Adipose tissue (tissue), 3 donors: ENCODE measurements around the gene TNN. TPM values are rescaled to one million over a fixed set of nuclear protein-coding genes. Genes with fewer than 3 reads are reported as not detected.
"Not testable (repeated sequence)": the region's sequence is repeated elsewhere in the genome, so short reads cannot be mapped to it uniquely, and the experiment has no call there.

ENCODE experiments used
- H3K27ac ChIP-seq: one replicate; pipeline ENCODE4 v1.5.1; 2013; ENCODE audit warnings: low read depth, low read length
- WGBS, 3 donors: extraction: QIAGEN DNeasy Blood & Tissue Kit; methylation state at CpG; one replicate each; pipeline ENCODE4 v1.1.7; 2013; 5-methylcytosine and 5-hydroxymethylcytosine counted together
- polyA plus RNA-seq, 3 donors: library from polyadenylated mRNA; stranded (reverse); fragments of 200-250 nt; gene quantifications; one replicate each; pipeline ENCODE4 v1.2.3, GENCODE V29; 2013
- donor health status: healthy with polysubstance abuse.
- donor health status: Bipolar disorder and iron deficiency.
- donor health status: healthy.

The TNN gene
- polyA plus RNA-seq, 3 donors = 0.10 to 0.67 (median 0.62) TPM

DNA sequence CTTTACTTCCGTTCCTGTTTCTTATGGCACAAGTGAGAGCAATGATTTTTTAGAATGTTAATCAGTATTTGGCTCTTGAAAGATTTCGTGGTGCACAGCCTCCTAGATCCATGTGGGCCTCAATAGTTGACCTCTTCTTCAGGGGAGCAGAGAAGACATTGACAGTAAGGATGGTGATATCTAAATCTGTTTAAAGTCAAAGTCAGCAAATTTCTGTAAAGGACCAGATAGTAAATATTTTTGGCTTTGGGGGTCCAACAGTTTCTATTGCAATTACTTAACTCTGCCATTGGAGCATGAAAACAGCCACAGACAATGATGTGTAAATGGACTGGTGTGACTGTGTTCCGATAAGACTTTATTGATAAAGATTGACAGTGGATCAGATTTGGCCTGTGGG, 27.4 kb downstream of the TNN start:
- 84 to 92% (median 90%) methylated on average over 3 of the region's 3 CpGs for WGBS, 3 donors
- no peak overlapping the region for H3K27ac ChIP-seq

DNA sequence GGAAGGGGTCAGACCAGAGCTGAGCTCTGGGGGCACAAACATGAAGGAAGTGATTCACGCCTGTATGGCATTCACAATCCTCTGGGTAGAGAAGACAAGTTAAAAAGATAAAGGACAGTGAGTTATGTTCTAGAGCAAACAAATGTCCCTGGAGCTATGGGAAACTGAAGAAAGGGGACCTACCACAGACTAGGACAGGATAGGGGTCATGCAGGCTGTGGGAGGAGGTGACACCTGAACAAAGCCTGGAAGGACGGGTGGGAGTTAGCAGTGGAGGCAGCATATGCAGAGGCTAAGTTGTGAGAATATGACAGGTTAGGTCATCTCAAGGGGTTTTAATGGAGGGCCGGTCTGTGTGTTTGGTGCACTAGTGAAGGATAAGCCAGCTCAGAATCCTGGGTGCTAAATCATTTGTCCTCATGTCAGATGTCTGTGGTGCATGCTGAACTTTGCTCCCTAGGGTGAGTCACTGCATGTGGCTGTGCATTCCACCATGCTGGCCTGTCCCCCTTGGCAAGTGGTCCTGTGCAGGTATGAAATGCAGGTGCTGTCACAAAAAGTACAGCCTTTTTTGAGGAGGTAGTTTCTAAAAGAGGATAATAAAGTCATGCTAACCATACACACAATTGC, 28.5 kb downstream of the TNN start:
- 82 to 91% (median 86%) methylated on average over 3 of the region's 3 CpGs for WGBS, 3 donors
- H3K27ac ChIP-seq = no peak overlapping the region

- H3K27ac ChIP-seq = no peak overlapping the region
- WGBS, 3 donors = 87 to 93% (median 91%) methylated on average over 9 of the region's 9 CpGs
Observed at GRCh38 chr1:175097361-175097760, 29.7 kb downstream of the TNN start.

- WGBS, 3 donors = 71 to 91% (median 84%) methylated on average over 2 of the region's 2 CpGs
- no peak overlapping the region for H3K27ac ChIP-seq
Observed at GRCh38 chr1:175099916-175100315, 32.3 kb downstream of the TNN start.

DNA sequence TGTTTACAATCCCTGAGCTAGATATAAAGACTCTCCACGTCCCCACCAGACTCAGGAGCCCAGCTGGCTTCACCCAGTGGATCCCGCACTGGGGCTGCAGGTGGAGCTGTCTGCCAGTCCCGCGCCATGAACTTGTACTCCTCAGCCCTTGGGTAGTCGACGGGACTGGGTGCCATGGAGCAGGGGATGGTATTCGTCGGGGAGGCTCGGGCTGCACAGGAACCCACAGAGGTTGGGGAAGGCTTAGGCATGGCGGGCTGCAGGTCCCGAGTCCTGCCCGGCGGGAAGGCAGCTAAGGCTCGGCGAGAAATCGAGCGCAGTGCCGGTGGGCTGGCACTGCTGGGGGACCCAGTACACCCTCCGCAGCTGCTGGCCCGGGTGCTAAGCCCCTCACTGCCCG, 34.5 kb downstream of the TNN start:
- 95 to 99% (median 99%) methylated on average over 16 to 18 of the region's 21 CpGs for WGBS, 3 donors
- H3K27ac ChIP-seq = not testable (repeated sequence)

DNA sequence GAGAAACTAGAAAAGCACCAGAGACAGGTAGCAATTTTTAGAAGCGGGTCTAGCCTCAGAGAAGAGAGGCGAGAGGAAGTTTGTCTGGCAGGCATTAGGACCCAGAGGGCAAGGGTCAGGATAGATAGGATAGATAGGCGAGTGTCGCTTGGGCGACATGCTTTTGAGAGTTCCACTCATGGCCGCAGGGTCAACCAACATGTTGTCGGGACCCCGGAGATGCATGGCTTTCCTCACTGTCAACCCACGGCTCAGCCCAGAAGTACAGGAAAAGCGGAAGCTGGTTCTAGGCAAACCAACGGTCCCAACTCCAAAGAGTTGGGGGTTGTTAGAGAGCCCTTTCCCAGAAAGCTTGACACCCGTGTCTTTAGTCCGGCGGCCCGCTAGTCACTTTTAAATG, 38.9 kb downstream of the TNN start:
- WGBS, 3 donors = 87 to 91% (median 91%) methylated on average over 15 of the region's 15 CpGs

DNA sequence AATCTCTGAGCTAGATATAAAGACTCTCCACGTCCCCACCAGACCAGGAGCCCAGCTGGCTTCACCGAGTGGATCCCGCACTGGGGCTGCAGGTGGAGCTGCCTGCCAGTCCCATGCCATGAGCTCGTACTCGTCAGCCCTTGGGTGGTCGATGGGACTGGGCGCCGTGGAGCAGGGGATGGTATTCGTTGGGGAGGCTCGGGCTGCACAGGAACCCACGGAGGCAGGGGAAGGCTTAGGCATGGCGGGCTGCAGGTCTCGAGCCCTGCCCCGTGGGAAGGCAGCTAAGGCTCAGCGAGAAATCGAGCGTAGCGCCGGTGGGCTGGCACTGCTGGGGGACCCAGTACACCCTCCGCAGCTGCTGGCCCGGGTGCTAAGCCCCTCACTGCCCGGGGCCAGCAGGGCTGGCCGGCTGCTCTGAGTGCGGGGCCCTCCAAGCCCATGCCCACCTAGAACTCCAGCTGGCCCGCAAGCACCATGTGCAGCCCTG, 40.7 kb downstream of the TNN start:
- 90 to 94% (median 94%) methylated on average over 15 to 22 of the region's 25 CpGs for WGBS, 3 donors
- H3K27ac ChIP-seq = not testable (repeated sequence)

More for the DNA sequence above, 38.9 kb downstream of the TNN start:
- H3K27ac ChIP-seq = not testable (repeated sequence)

- WGBS, 3 donors = 57 to 71% (median 69%) methylated on average over 2 of the region's 2 CpGs
- no peak overlapping the region for H3K27ac ChIP-seq
Observed at GRCh38 chr1:175114996-175115395, 47.4 kb downstream of the TNN start.

DNA sequence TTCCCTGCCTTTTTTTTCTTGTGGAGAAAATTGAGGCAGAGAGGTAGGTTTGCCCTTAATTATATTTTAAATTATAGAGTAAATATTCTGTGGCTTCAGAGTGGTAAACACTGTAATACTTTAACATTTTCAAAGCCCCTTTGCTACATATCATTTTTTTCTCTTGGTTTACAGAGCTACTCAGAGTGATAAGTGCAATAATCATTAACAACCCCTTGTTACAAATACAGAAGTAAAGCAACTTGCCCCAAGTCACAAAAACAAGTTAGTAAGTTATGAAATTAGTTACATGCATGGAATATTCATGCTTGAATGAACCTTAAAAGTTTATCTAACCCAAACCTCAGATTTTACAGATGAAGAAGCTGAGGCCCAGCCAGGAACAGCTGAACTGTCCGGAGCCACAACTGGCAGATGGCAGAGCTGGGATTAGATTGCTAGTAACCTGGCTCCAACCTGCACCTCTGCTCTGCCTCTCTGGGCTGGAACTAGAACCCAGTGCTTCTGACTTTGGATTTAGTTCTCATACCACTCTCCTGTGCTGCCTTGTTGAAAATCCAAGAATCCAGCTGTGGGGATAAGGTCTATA, 48.7 kb downstream of the TNN start:
- 63 to 97% (median 88%) methylated on average over 1 of the region's 1 CpG for WGBS, 3 donors

GRCh38 chr1:175116903-175117302, 49.3 kb downstream of the TNN start:
- WGBS, 3 donors = 78 to 81% (median 79%) methylated on average over 11 of the region's 11 CpGs
- H3K27ac ChIP-seq = no peak overlapping the region

More for the DNA sequence above, 48.7 kb downstream of the TNN start:
- no peak overlapping the region for H3K27ac ChIP-seq

- WGBS, 3 donors = 79 to 89% (median 87%) methylated on average over 13 of the region's 13 CpGs
- no peak overlapping the region for H3K27ac ChIP-seq
Observed at GRCh38 chr1:175118375-175119367, 51.0 kb downstream of the TNN start.

GRCh38 chr1:175120511-175120910, 52.9 kb downstream of the TNN start:
- 89 to 95% (median 95%) methylated on average over 1 of the region's 1 CpG for WGBS, 3 donors

GRCh38 chr1:175124861-175125260, 57.2 kb downstream of the TNN start:
- H3K27ac ChIP-seq = no peak overlapping the region
- 11 to 76% (median 19%) methylated on average over 1 of the region's 1 CpG for WGBS, 3 donors

More at GRCh38 chr1:175120511-175120910, 52.9 kb downstream of the TNN start:
- no peak overlapping the region for H3K27ac ChIP-seq

- 51 to 70% (median 60%) methylated on average over 4 of the region's 4 CpGs for WGBS, 3 donors
- H3K27ac ChIP-seq = no peak overlapping the region
Observed at GRCh38 chr1:175126347-175126746, 58.7 kb downstream of the TNN start.

GRCh38 chr1:175127565-175127964, 59.9 kb downstream of the TNN start:
- no peak overlapping the region for H3K27ac ChIP-seq
- WGBS, 3 donors = 79 to 92% (median 82%) methylated on average over 6 of the region's 6 CpGs

DNA sequence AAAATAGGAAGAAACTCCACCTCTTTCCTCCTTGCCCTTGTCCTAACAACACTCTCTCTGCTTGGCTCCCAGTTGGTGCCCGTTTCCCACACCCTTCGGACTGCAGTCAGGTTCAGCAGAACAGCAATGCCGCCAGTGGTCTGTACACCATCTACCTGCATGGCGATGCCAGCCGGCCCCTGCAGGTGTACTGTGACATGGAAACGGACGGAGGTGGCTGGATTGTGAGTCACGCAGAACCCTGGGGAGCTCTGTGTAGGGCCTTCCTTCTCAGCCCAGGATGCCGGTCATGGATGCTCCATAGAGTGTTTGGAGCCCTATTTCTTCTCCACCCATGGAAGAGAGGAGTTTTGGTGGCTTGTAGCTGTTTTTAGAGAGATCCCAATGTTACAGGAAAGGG, 60.9 kb downstream of the TNN start:
- WGBS, 3 donors = 82 to 88% (median 82%) methylated on average over 9 of the region's 9 CpGs
- H3K27ac ChIP-seq = no peak overlapping the region

DNA sequence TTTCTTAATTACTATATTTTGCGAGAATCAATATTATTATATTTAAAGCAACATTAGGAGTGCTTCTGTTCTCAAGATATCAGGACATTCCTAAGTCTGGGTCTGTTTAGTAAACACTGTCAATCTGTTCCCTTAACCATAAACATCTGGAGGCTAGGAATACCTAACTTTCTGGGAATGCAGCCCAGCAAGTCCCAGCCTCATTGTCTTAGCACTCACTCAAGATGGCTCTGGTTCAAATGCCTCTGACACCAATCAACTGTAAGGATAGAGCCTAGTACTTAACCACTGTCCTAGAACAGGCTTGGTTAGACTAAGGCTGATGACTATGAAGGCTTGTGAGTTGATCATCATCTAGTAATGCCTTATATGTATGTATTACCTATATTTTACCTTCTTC, 61.5 kb downstream of the TNN start:
- H3K27ac ChIP-seq = no peak overlapping the region
- 63 to 91% (median 75%) methylated on average over 1 of the region's 1 CpG for WGBS, 3 donors

- no peak overlapping the region for H3K27ac ChIP-seq
- WGBS, 3 donors = 64 to 79% (median 78%) methylated on average over 2 of the region's 2 CpGs
Observed at GRCh38 chr1:175129644-175129996, 62.0 kb downstream of the TNN start.
